ENCODE results near the gene CHMP6. TPM values are rescaled to one million over a fixed set of nuclear protein-coding genes. Genes with fewer than 3 reads are reported as not detected.
A peak's percentile ranks its signal among the peaks of the same experiment; 100 is the strongest.

The CHMP6 gene
- total RNA-seq, 2 donors from 2014 or later = 12.9 to 17.5 TPM

DNA sequence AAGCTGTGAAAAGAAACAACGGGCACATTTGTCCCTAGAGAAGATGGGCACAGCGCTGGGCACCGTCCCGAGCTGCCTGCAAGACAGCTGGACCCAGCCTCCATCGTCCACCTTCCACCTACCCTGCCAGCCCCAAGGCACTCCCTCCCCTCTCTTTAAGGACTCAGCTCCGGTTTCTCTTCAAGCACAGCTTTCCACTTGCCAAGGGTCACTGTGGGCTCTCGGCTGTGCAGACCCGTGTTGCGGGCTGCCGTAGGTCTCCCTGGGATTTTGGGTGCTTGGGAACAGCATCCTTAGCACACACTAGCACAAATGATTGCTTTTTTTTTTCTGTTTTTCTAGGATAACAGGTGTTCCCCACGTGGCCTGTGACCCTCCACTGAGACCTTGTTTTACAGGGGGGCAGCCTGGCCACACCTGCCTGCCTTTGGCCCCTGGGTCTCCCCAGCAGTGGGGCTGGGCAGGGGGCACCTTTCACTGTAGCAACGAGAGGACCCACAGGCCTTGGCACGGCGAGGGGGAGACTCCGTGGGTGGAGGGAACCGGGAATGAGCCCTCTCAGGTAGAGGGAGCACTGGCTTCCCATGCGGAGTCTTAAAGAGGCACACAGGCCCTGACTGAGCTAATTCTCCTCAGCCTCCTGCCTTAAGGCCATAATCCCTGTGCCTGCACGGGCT lies 1.4 kb downstream of the CHMP6 start:
- Histone ChIP-seq H3K9me3 (no peaks in the 10 kb centered on the region), H3K4me3 (peak overlapping the region; percentile 88 to 99), H3K4me1 (peaks cover 0 to 31% of the 10 kb centered on the region in 2 donors), H3K27me3 (no peaks in the 10 kb centered on the region), H3K27ac (no peak overlapping the region), H3K36me3 (peaks cover 32% of the 10 kb centered on the region)
- DNase-seq (ENCODE audit: low spot score) = no peak
- TF ChIP-seq, protein P1, sequence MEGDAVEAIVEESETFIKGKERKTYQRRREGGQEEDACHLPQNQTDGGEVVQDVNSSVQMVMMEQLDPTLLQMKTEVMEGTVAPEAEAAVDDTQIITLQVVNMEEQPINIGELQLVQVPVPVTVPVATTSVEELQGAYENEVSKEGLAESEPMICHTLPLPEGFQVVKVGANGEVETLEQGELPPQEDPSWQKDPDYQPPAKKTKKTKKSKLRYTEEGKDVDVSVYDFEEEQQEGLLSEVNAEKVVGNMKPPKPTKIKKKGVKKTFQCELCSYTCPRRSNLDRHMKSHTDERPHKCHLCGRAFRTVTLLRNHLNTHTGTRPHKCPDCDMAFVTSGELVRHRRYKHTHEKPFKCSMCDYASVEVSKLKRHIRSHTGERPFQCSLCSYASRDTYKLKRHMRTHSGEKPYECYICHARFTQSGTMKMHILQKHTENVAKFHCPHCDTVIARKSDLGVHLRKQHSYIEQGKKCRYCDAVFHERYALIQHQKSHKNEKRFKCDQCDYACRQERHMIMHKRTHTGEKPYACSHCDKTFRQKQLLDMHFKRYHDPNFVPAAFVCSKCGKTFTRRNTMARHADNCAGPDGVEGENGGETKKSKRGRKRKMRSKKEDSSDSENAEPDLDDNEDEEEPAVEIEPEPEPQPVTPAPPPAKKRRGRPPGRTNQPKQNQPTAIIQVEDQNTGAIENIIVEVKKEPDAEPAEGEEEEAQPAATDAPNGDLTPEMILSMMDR (IDR thresholded peaks at IDR 0.05) = no peak

DNA sequence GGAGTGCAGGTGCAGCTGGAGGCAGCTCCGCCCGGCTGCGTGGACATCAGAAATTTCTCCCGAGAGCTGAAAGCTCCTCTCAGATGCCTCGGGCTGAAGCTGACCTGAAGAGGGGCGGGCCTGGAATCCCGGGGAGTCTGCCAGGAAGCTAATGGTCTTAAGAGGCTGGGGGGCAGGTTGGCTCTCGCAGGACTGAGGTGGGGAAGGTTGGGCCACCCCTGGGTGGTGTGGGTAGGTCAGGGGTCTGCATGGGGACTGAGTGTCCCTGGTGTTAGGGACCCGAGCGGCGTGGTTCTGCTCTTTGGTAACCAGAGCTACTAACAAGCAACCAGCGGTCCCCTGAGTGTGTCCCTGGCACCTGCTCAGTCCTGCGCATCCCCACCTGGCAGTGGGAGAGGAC lies 3.5 kb downstream of the CHMP6 start:
- no peak for DNase-seq (ENCODE audit: low spot score)
- no peak overlapping the region for H3K4me3 ChIP-seq
- H3K4me1 ChIP-seq = peaks cover 0 to 21% of the 10 kb centered on the region in 2 donors
- H3K27me3 ChIP-seq = no peaks in the 10 kb centered on the region
- H3K27ac ChIP-seq = no peak overlapping the region
- peaks cover 48% of the 10 kb centered on the region for H3K36me3 ChIP-seq
- H3K9me3 ChIP-seq = no peaks in the 10 kb centered on the region
- TF ChIP-seq, protein P1 (IDR thresholded peaks at IDR 0.05) = no peak

- H3K36me3 ChIP-seq = peaks cover 48% of the 10 kb centered on the region
- H3K27ac ChIP-seq = no peak overlapping the region
- TF ChIP-seq, protein P1 (IDR thresholded peaks at IDR 0.05) = no peak
- no peak for DNase-seq (ENCODE audit: low spot score)
- H3K4me1 ChIP-seq = peaks cover 0 to 36% of the 10 kb centered on the region in 2 donors
- H3K4me3 ChIP-seq = no peak overlapping the region
- H3K27me3 ChIP-seq = no peaks in the 10 kb centered on the region
- no peaks in the 10 kb centered on the region for H3K9me3 ChIP-seq
Observed at GRCh38 chr17:80996422-80997305, 5.0 kb downstream of the CHMP6 start.

DNA sequence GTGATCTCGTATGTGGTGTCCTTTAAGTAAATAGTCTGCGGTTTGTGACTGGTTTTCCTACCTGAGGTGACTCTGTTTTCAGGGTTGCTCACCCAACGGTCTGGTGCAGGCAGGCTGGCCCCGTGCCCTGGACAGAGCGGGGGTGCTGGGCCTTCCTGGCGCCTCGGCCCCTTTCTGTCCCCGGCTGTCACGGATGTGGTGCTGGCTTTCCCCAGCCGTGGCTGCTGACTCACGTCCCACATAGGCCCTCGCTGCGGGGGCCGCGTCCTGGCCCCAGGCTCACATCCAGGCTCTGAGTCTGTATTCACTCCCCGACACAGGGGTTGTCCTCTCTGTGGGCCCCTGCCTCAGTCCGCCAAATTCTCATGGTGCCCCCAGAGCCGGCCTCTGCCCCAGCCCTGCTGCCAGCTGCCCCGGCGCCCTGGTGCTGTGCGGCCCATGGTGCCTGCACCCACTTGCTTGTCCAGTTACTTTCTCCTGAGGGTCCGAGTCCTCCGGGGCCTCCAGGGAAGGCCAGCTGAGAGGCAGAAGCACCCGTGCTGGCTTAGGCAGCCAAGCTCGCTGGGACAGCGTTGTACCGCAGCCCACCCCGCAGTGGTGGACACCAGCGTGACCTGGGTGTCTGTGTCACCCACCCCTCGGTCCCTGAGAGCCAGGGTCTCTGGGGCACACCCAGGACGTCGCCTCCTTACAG lies 5.9 kb downstream of the CHMP6 start:
- TF ChIP-seq, protein P1 (IDR thresholded peaks at IDR 0.05) = no peak
- Histone ChIP-seq H3K27ac (no peak overlapping the region), H3K4me1 (peaks cover 0 to 40% of the 10 kb centered on the region in 2 donors), H3K9me3 (no peaks in the 10 kb centered on the region), H3K36me3 (peaks cover 48% of the 10 kb centered on the region), H3K4me3 (no peak overlapping the region), H3K27me3 (no peaks in the 10 kb centered on the region)
- no peak for DNase-seq (ENCODE audit: low spot score)

- TF ChIP-seq, protein P1 (IDR thresholded peaks at IDR 0.05) = no peak
- Histone ChIP-seq H3K27me3 (peaks cover 0 to under 1% of the 10 kb centered on the region in 2 donors), H3K4me3 (no peak overlapping the region), H3K9me3 (no peaks in the 10 kb centered on the region), H3K36me3 (peaks cover 48% of the 10 kb centered on the region), H3K27ac (no peak overlapping the region), H3K4me1 (peaks cover 0 to 36% of the 10 kb centered on the region in 2 donors)
- DNase-seq (ENCODE audit: low spot score) = no peak
Observed at GRCh38 chr17:80998118-80998747, 6.6 kb downstream of the CHMP6 start.

Data from right atrium auricular region (tissue), 2 donors.